Activated gamma-delta T cell treated with anti-CD3 and anti-CD28 coated beads, Interleukin-2, amount 50 U/mL, for 16 hours (primary cell): ENCODE results near the gene VDAC1.
"Not testable (repeated sequence)": the region's sequence is repeated elsewhere in the genome, so short reads cannot be mapped to it uniquely, and the experiment has no call there.

Source experiments
- DNase-seq: peaks from one replicate; pipeline ENCODE4 v3.0.0-alpha.2; 2020; ENCODE audit warnings: low read depth

Gene VDAC1

GRCh38 chr5:134004626-134005416, at the start of gene VDAC1:
Gene VDAC1 (minus strand): TSS chr5:134004975. CDS start chr5:133993012, 11,963 bp downstream.
- DNase-seq = peak; percentile 71

GRCh38 chr5:134053840-134054338, 49.1 kb upstream of the VDAC1 start:
- no peak for DNase-seq

- DNase-seq = no peak
Measured at GRCh38 chr5:134053314-134053839, 48.6 kb upstream of the VDAC1 start.

- no peak for DNase-seq
Measured at GRCh38 chr5:134051305-134051704, 46.5 kb upstream of the VDAC1 start.

- DNase-seq = no peak
Measured at GRCh38 chr5:134048864-134049263, 44.1 kb upstream of the VDAC1 start.

GRCh38 chr5:134047687-134048056, 42.9 kb upstream of the VDAC1 start:
- DNase-seq = no peak

GRCh38 chr5:134046801-134047686, 42.3 kb upstream of the VDAC1 start:
- no peak for DNase-seq

GRCh38 chr5:134046330-134046729, 41.6 kb upstream of the VDAC1 start:
- no peak for DNase-seq

GRCh38 chr5:134043793-134044792, 39.3 kb upstream of the VDAC1 start:
- DNase-seq = no peak

GRCh38 chr5:134041570-134042411, 37.0 kb upstream of the VDAC1 start:
- no peak for DNase-seq

GRCh38 chr5:134038138-134038537, 33.4 kb upstream of the VDAC1 start:
- no peak for DNase-seq

- DNase-seq = no peak
Measured at GRCh38 chr5:134037160-134037559, 32.4 kb upstream of the VDAC1 start.

GRCh38 chr5:134034326-134034725, 29.6 kb upstream of the VDAC1 start:
- DNase-seq = no peak

- not testable (repeated sequence) for DNase-seq
Measured at GRCh38 chr5:134030303-134030964, 25.7 kb upstream of the VDAC1 start.

GRCh38 chr5:134029156-134029555, 24.4 kb upstream of the VDAC1 start:
- DNase-seq = no peak

GRCh38 chr5:134028496-134028895, 23.7 kb upstream of the VDAC1 start:
- no peak for DNase-seq

GRCh38 chr5:134027288-134027615, 22.5 kb upstream of the VDAC1 start:
- no peak for DNase-seq

GRCh38 chr5:134026521-134027287, 21.9 kb upstream of the VDAC1 start:
- peak; percentile 20 for DNase-seq

- DNase-seq = no peak
Measured at GRCh38 chr5:134025786-134026185, 21.0 kb upstream of the VDAC1 start.
